Bronchial epithelial cell (primary cell): ENCODE data around the gene GAS2. TPM values are rescaled to one million over a fixed set of nuclear protein-coding genes. Genes with fewer than 3 reads are reported as not detected.

ENCODE experiments used
- DNase-seq: peaks from one replicate; pipeline ENCODE4 v3.0.0-alpha.2; 2010; ENCODE audit warnings: low read depth
- FAIRE-seq: peaks from 2 replicates; lab custom pipeline; 2011; peaks lifted over from hg19 to GRCh38; lab: Jason Lieb, UNC
- H3K27me3 ChIP-seq: 2 replicates; pipeline ENCODE4 v1.5.1; 2011; ENCODE audit warnings: low read length; ENCODE audit not compliant: control insufficient read depth, insufficient read depth
- H3K36me3 ChIP-seq: 2 replicates; pipeline ENCODE4 v1.5.1; 2011; ENCODE audit warnings: low read length; ENCODE audit not compliant: control insufficient read depth, insufficient read depth
- H3K4me3 ChIP-seq: 2 replicates; pipeline ENCODE4 v1.5.1; 2011; ENCODE audit warnings: mild to moderate bottlenecking, low read depth, low read length, control low read depth
- CTCF ChIP-seq: IDR thresholded peaks from 2 replicates; pipeline ENCODE4 v1.5.1; 2011; ENCODE audit warnings: mild to moderate bottlenecking, moderate library complexity, low read length, control low read depth, inconsistent platforms; ENCODE audit not compliant: insufficient read depth, severe bottlenecking
- total RNA-seq: library from RNA; depleted of rRNA; stranded (reverse); fragments of >200 nt; gene quantifications from 2 replicates; pipeline ENCODE4 v1.2.1, GENCODE V29; 2014

Gene GAS2
- total RNA-seq, 1 donor from 2014 or later = 1.1 TPM

GRCh38 chr11:22677153-22677903 is 10.9 kb downstream of the GAS2 start:
- H3K4me3 ChIP-seq = no peak overlapping the region
- H3K27me3 ChIP-seq = no peaks in the 10 kb centered on the region
- FAIRE-seq = no peak
- no peaks in the 10 kb centered on the region for H3K36me3 ChIP-seq
- no peak for TF ChIP-seq CTCF
- DNase-seq = peak; percentile 51

- DNase-seq (no peak), FAIRE-seq (no peak)
- TF ChIP-seq CTCF = no peak
- Histone ChIP-seq H3K36me3 (no peaks in the 10 kb centered on the region), H3K4me3 (no peak overlapping the region), H3K27me3 (no peaks in the 10 kb centered on the region)
These were observed 14.2 kb downstream of the GAS2 start for GRCh38 chr11:22680628-22681027.

GRCh38 chr11:22681281-22681812 is 14.9 kb downstream of the GAS2 start:
- H3K27me3 ChIP-seq = no peaks in the 10 kb centered on the region
- H3K4me3 ChIP-seq = no peak overlapping the region
- no peak for TF ChIP-seq CTCF
- DNase-seq = no peak
- H3K36me3 ChIP-seq = no peaks in the 10 kb centered on the region
- no peak for FAIRE-seq

GRCh38 chr11:22684082-22684481 is 17.7 kb downstream of the GAS2 start:
- H3K4me3 ChIP-seq = no peak overlapping the region
- H3K27me3 ChIP-seq = no peaks in the 10 kb centered on the region
- DNase-seq (no peak), FAIRE-seq (no peak)
- no peaks in the 10 kb centered on the region for H3K36me3 ChIP-seq
- no peak for TF ChIP-seq CTCF

- H3K27me3 ChIP-seq = no peaks in the 10 kb centered on the region
- H3K36me3 ChIP-seq = no peaks in the 10 kb centered on the region
- DNase-seq = peak; percentile 45
- no peak for TF ChIP-seq CTCF
- FAIRE-seq = no peak
- H3K4me3 ChIP-seq = no peak overlapping the region
These were observed 18.7 kb downstream of the GAS2 start for GRCh38 chr11:22685111-22685510.
